ENCODE results near the gene FAM53B.

FAM53B gene

DNA sequence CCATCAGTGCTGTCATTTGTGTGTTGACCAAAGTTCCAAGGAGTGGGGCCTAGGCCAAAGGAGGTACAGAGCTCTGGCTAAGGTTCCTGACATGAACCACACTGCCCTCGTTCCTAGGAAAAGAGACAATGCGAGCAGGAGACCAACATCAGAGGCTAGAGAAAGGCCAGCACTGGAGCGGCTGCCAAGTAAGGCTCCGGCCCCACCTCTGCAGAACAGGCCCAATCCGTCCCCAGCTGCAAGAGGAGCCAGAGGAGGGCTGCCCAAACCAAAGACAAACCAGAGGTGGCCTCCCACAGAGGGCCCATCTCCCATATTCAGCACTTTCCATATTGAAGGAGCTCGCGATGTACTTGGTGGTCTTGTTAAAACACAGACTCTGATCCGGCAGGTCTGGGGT, 81.0 kb downstream of the FAM53B start:
- TF ChIP-seq, protein P1, sequence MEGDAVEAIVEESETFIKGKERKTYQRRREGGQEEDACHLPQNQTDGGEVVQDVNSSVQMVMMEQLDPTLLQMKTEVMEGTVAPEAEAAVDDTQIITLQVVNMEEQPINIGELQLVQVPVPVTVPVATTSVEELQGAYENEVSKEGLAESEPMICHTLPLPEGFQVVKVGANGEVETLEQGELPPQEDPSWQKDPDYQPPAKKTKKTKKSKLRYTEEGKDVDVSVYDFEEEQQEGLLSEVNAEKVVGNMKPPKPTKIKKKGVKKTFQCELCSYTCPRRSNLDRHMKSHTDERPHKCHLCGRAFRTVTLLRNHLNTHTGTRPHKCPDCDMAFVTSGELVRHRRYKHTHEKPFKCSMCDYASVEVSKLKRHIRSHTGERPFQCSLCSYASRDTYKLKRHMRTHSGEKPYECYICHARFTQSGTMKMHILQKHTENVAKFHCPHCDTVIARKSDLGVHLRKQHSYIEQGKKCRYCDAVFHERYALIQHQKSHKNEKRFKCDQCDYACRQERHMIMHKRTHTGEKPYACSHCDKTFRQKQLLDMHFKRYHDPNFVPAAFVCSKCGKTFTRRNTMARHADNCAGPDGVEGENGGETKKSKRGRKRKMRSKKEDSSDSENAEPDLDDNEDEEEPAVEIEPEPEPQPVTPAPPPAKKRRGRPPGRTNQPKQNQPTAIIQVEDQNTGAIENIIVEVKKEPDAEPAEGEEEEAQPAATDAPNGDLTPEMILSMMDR (conservative IDR thresholded peaks at IDR 0.05; ENCODE audit: low read depth, low read length) = no peak
- Histone ChIP-seq H3K27me3 (ENCODE audit: insufficient read depth, low read depth) (no peaks in the 10 kb centered on the region), H3K4me1 (ENCODE audit: low read depth, poor library complexity, severe bottlenecking) (peaks cover 38% of the 10 kb centered on the region), H3K4me3 (IDR thresholded peaks at IDR 0.05; ENCODE audit: insufficient read depth, low read depth, low read length) (no peak overlapping the region), H3K9ac (no peak overlapping the region), H3K27ac (no peak overlapping the region), H4K20me1 (ENCODE audit: insufficient read depth) (no peaks in the 10 kb centered on the region), H3K36me3 (ENCODE audit: insufficient read depth) (no peaks in the 10 kb centered on the region), H3K79me2 (ENCODE audit: insufficient read depth, low read depth) (peaks cover 27% of the 10 kb centered on the region; the same call in 1 of the 2 replicates), H3K4me2 (no peak overlapping the region), H2AFZ (ENCODE audit: low read depth) (no peak overlapping the region)

DNA sequence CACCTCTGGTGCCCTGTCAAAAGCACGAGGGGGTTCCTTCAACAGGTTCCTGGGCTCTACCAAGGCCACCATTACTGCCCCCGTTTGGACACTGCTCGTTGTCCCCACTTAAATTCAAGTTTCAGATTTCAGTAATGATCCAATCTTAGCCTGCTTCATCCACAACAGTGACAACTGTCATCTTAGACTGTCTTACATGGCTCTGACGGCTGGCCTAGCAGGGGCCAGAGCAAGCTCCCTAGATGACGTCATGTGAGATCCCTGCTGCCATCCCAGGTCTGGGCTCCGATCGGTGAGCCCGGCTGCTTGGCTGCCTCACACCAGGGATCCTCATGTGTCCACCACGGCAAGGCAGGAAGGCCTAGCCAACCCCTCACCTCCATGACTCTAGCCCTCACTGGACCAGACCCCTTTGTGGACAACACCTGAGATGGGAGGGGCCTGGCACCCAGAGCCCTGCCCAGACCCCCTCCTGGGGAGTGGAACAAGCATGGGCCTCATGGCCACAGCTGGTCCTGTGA, 82.5 kb downstream of the FAM53B start:
- TF ChIP-seq, protein P1 (conservative IDR thresholded peaks at IDR 0.05; ENCODE audit: low read depth, low read length) = no peak
- H3K4me1 ChIP-seq (ENCODE audit: low read depth, poor library complexity, severe bottlenecking) = peaks cover 52% of the 10 kb centered on the region
- no peak overlapping the region for H3K9ac ChIP-seq
- peaks cover 32% of the 10 kb centered on the region for H3K79me2 ChIP-seq (ENCODE audit: insufficient read depth, low read depth)
- H2AFZ ChIP-seq (ENCODE audit: low read depth) = no peak overlapping the region
- no peak overlapping the region for H3K27ac ChIP-seq
- H3K36me3 ChIP-seq (ENCODE audit: insufficient read depth) = no peaks in the 10 kb centered on the region
- no peaks in the 10 kb centered on the region for H3K27me3 ChIP-seq (ENCODE audit: insufficient read depth, low read depth)
- no peak overlapping the region for H3K4me3 ChIP-seq (IDR thresholded peaks at IDR 0.05; ENCODE audit: insufficient read depth, low read depth, low read length)
- H3K4me2 ChIP-seq = no peak overlapping the region
- H4K20me1 ChIP-seq (ENCODE audit: insufficient read depth) = no peaks in the 10 kb centered on the region

GRCh38 chr10:124660404-124661125, 83.6 kb downstream of the FAM53B start:
- Histone ChIP-seq H3K79me2 (ENCODE audit: insufficient read depth, low read depth) (peaks cover 43% of the 10 kb centered on the region), H3K4me3 (IDR thresholded peaks at IDR 0.05; ENCODE audit: insufficient read depth, low read depth, low read length) (no peak overlapping the region), H3K4me1 (ENCODE audit: low read depth, poor library complexity, severe bottlenecking) (peaks cover 64% of the 10 kb centered on the region), H3K9ac (no peak overlapping the region), H3K27me3 (ENCODE audit: insufficient read depth, low read depth) (no peaks in the 10 kb centered on the region), H2AFZ (ENCODE audit: low read depth) (no peak overlapping the region), H3K27ac (peak overlapping the region; percentile 88; the same call in 1 of the 2 replicates), H3K36me3 (ENCODE audit: insufficient read depth) (no peaks in the 10 kb centered on the region), H3K4me2 (peak overlapping the region; percentile 97), H4K20me1 (ENCODE audit: insufficient read depth) (no peaks in the 10 kb centered on the region)
- TF ChIP-seq, protein P1 (conservative IDR thresholded peaks at IDR 0.05; ENCODE audit: low read depth, low read length) = no peak

GRCh38 chr10:124659380-124659779, 84.8 kb downstream of the FAM53B start:
- Histone ChIP-seq H3K9ac (peak overlapping the region; percentile 58; the same call in 1 of the 2 replicates), H3K27ac (peak overlapping the region; percentile 88), H4K20me1 (ENCODE audit: insufficient read depth) (no peaks in the 10 kb centered on the region), H3K4me1 (ENCODE audit: low read depth, poor library complexity, severe bottlenecking) (peaks cover 75% of the 10 kb centered on the region), H2AFZ (ENCODE audit: low read depth) (no peak overlapping the region), H3K4me3 (IDR thresholded peaks at IDR 0.05; ENCODE audit: insufficient read depth, low read depth, low read length) (no peak overlapping the region), H3K79me2 (ENCODE audit: insufficient read depth, low read depth) (peaks cover 43% of the 10 kb centered on the region), H3K36me3 (ENCODE audit: insufficient read depth) (no peaks in the 10 kb centered on the region), H3K27me3 (ENCODE audit: insufficient read depth, low read depth) (no peaks in the 10 kb centered on the region), H3K4me2 (peak overlapping the region; percentile 97)
- TF ChIP-seq, protein P1 (conservative IDR thresholded peaks at IDR 0.05; ENCODE audit: low read depth, low read length) = no peak
